AG09319 (cell line): ENCODE data around the gene TSSC4.

Experiments
- DNase-seq: peaks from one replicate; pipeline ENCODE4 v3.0.0-alpha.2; 2010; ENCODE audit warnings: low read depth; ENCODE audit errors: extremely low read depth
- CTCF ChIP-seq: IDR thresholded peaks from 2 replicates; pipeline ENCODE4 v1.5.1; 2011; ENCODE audit warnings: low read depth, mild to moderate bottlenecking, inconsistent platforms, low read length, moderate library complexity

The TSSC4 gene

GRCh38 chr11:2434008-2434407 lies 33.5 kb downstream of the TSSC4 start:
- DNase-seq = no peak
- TF ChIP-seq CTCF = no peak

GRCh38 chr11:2434506-2435255 lies 34.1 kb downstream of the TSSC4 start:
- DNase-seq = no peak
- TF ChIP-seq CTCF = no peak

- no peak for TF ChIP-seq CTCF
- DNase-seq = no peak
These were observed 34.9 kb downstream of the TSSC4 start for GRCh38 chr11:2435288-2436012.

GRCh38 chr11:2436013-2436520 lies 35.5 kb downstream of the TSSC4 start:
- no peak for DNase-seq

GRCh38 chr11:2436521-2437031 lies 36.0 kb downstream of the TSSC4 start:
- DNase-seq = no peak
- TF ChIP-seq CTCF = no peak

More at GRCh38 chr11:2436013-2436520, 35.5 kb downstream of the TSSC4 start:
- no peak for TF ChIP-seq CTCF

GRCh38 chr11:2437516-2437915 lies 37.0 kb downstream of the TSSC4 start:
- DNase-seq = no peak
- no peak for TF ChIP-seq CTCF

- no peak for DNase-seq
- TF ChIP-seq CTCF = no peak
These were observed 39.3 kb downstream of the TSSC4 start for GRCh38 chr11:2439820-2440219.
